HepG2 (cell line): ENCODE data around the gene TRIM2. TPM values are rescaled to one million over a fixed set of nuclear protein-coding genes. Genes with fewer than 3 reads are reported as not detected.

ENCODE experiments used
- CENPBD1 ChIP-seq: sonication (generic); formaldehyde crosslinking; IDR thresholded peaks from 2 replicates; pipeline ENCODE4 v1.8.0; 2022; ENCODE audit warnings: missing genetic modification reagents, low read depth, mild to moderate bottlenecking, borderline replicate concordance
- DDIT3 ChIP-seq: sonication (generic); formaldehyde crosslinking; IDR thresholded peaks from 2 replicates; pipeline ENCODE4 v1.4.0; 2020; ENCODE audit warnings: mild to moderate bottlenecking, missing genetic modification reagents
- HDAC2 ChIP-seq: sonication (generic); formaldehyde crosslinking; IDR thresholded peaks from 2 replicates; pipeline ENCODE4 v1.4.0; 2020; ENCODE audit warnings: missing genetic modification reagents
- HINFP ChIP-seq: sonication (generic); formaldehyde crosslinking; IDR thresholded peaks from 2 replicates; pipeline ENCODE4 v1.4.0; 2020; ENCODE audit warnings: low read depth, mild to moderate bottlenecking, missing genetic modification reagents
- NFYB ChIP-seq: sonication (generic); formaldehyde crosslinking; IDR thresholded peaks from 2 replicates; pipeline ENCODE4 v1.4.0; 2020; ENCODE audit warnings: missing genetic modification reagents
- NR2C2 ChIP-seq: sonication (generic); formaldehyde crosslinking; IDR thresholded peaks from 2 replicates; pipeline ENCODE4 v1.4.0; 2020; ENCODE audit warnings: missing genetic modification reagents, mild to moderate bottlenecking, moderate library complexity, borderline replicate concordance
- ZBTB4 ChIP-seq: sonication (generic); formaldehyde crosslinking; IDR thresholded peaks from 2 replicates; pipeline ENCODE4 v1.4.0; 2020; ENCODE audit warnings: missing genetic modification reagents, mild to moderate bottlenecking, borderline replicate concordance
- ZFP91 ChIP-seq: sonication (generic); formaldehyde crosslinking; IDR thresholded peaks from 2 replicates; pipeline ENCODE4 v1.9.0; 2022; ENCODE audit warnings: missing genetic modification reagents, mild to moderate bottlenecking, borderline replicate concordance
- ZMYM3 ChIP-seq: sonication (generic); formaldehyde crosslinking; IDR thresholded peaks from 2 replicates; pipeline ENCODE4 v1.5.1; 2020; ENCODE audit warnings: mild to moderate bottlenecking, missing genetic modification reagents
- ZNF30 ChIP-seq: sonication (generic); formaldehyde crosslinking; IDR thresholded peaks from 2 replicates; pipeline ENCODE4 v1.5.0; 2020; ENCODE audit warnings: mild to moderate bottlenecking, missing genetic modification reagents
- ZNF354B ChIP-seq: sonication (generic); formaldehyde crosslinking; IDR thresholded peaks from 2 replicates; pipeline ENCODE4 v1.8.0; 2022; ENCODE audit warnings: mild to moderate bottlenecking, missing genetic modification reagents
- ZNF446 ChIP-seq: sonication (generic); formaldehyde crosslinking; IDR thresholded peaks from 2 replicates; pipeline ENCODE4 v1.5.0; 2020; ENCODE audit warnings: mild to moderate bottlenecking, missing genetic modification reagents
- ZNF550 ChIP-seq: sonication (generic); formaldehyde crosslinking; IDR thresholded peaks from 2 replicates; pipeline ENCODE4 v1.4.0; 2020; ENCODE audit warnings: mild to moderate bottlenecking, missing genetic modification reagents, borderline replicate concordance
- ZNF607 ChIP-seq: sonication (generic); formaldehyde crosslinking; IDR thresholded peaks from 2 replicates; pipeline ENCODE4 v1.5.1; 2020; ENCODE audit warnings: missing genetic modification reagents, mild to moderate bottlenecking, borderline replicate concordance
- ZNF616 ChIP-seq: sonication (generic); formaldehyde crosslinking; IDR thresholded peaks from 2 replicates; pipeline ENCODE4 v1.5.0; 2020; ENCODE audit warnings: low read depth, mild to moderate bottlenecking, missing genetic modification reagents
- ZNF766 ChIP-seq: sonication (generic); formaldehyde crosslinking; IDR thresholded peaks from 2 replicates; pipeline ENCODE4 v1.5.0; 2020; ENCODE audit warnings: missing genetic modification reagents, borderline replicate concordance
- ZSCAN22 ChIP-seq: sonication (generic); formaldehyde crosslinking; IDR thresholded peaks from 2 replicates; pipeline ENCODE4 v1.4.0; 2020; ENCODE audit warnings: mild to moderate bottlenecking, missing genetic modification reagents
- ZSCAN29 ChIP-seq: sonication (generic); formaldehyde crosslinking; conservative IDR thresholded peaks from 2 replicates; pipeline ENCODE4 v1.4.0; 2020; ENCODE audit warnings: mild to moderate bottlenecking, missing genetic modification reagents
- polyA plus RNA-seq, 8 experiments: library from polyadenylated mRNA; depleted of rRNA in 3 of 8; stranded (reverse) in 7 of 8; unstranded in 1 of 8; fragments of >200 nt; fragmentation: Illumina TruSeq in 4 of 8; extraction: Trizol in 4 of 8; gene quantifications; 2 replicates each; pipeline versions ENCODE4 v1.2.1 to v1.2.3, GENCODE V29; 2011 to 2016; ENCODE audit warnings: low read depth in 4 of 8, missing spikeins in 1 of 8, mixed read lengths in 1 of 8; ENCODE audit not compliant: insufficient read depth in 1 of 8
- total RNA-seq, 5 experiments: library from RNA; depleted of rRNA; stranded (reverse); fragments of >200 nt; fragmentation: Illumina TruSeq; extraction: Trizol; gene quantifications; 2 replicates each; pipeline ENCODE4 v1.2.3, GENCODE V29; 2016; ENCODE audit warnings: low read depth in 1 of 5

TRIM2 gene
- total and polyA plus RNA-seq, 2 of the 13 experiments (the other 11 are each of a cell fraction or from before 2014, with no cell fraction given), result 2.1 to 4.2 TPM

GRCh38 chr4:153174821-153175567, 29.2 kb upstream of the TRIM2 start (continued):
- TF ChIP-seq ZBTB4 (CRISPR knock-in tag), result 0 out of 2 replicates have a peak, but pooled peaks have one; percentile 38
- no peak; the same call in 1 of the 2 replicates for TF ChIP-seq ZNF766
- TF ChIP-seq CENPBD1 (CRISPR knock-in tag), result no peak
- no peak for TF ChIP-seq ZNF30 (CRISPR knock-in tag)
- TF ChIP-seq ZNF616, result no peak
- no peak for TF ChIP-seq ZSCAN22
- TF ChIP-seq ZNF446 (CRISPR knock-in tag), result no peak
- no peak for TF ChIP-seq DDIT3 (CRISPR knock-in tag)
- peak; percentile 67; the same call in 1 of the 2 replicates for TF ChIP-seq HINFP
- no peak for TF ChIP-seq NFYB (CRISPR knock-in tag)
- no peak for TF ChIP-seq ZNF607 (CRISPR knock-in tag)
- no peak for TF ChIP-seq ZNF550 (CRISPR knock-in tag)
- peak; percentile 74; the same call in 1 of the 2 replicates for TF ChIP-seq HDAC2
- TF ChIP-seq ZFP91, result peak; percentile 47; the same call in 1 of the 2 replicates
- peak; percentile 45 for TF ChIP-seq NR2C2 (CRISPR knock-in tag)
- TF ChIP-seq ZNF354B (CRISPR knock-in tag), result no peak
- peak; percentile 87 for TF ChIP-seq ZMYM3 (CRISPR knock-in tag)
- TF ChIP-seq ZSCAN29 (CRISPR knock-in tag), result 0 out of 2 replicates have a peak, but pooled peaks have one; percentile 63
